ENCODE data around the gene CEMIP. TPM values are rescaled to one million over a fixed set of nuclear protein-coding genes. Genes with fewer than 3 reads are reported as not detected.

CEMIP gene
- polyA plus RNA-seq, 1 of the 3 experiments (the other 2 are of a cell fraction), result 27.8 TPM

- DNase-seq, result no peak
- Histone ChIP-seq H3K79me2 (ENCODE audit: insufficient read depth) (no peaks in the 10 kb centered on the region), H3K4me2 (no peak overlapping the region), H3K9me3 (no peaks in the 10 kb centered on the region), H3K36me3 (replicated peaks in 1 of 2; ENCODE audit: control insufficient read depth in 1 of 2, insufficient read depth in 2 of 2, low read length in 1 of 2) (peaks cover 5 to 24% of the 10 kb centered on the region in 2 experiments), H3K4me3 (ENCODE audit: low read depth in 2 of 2, low read length in 1 of 2) (no peak overlapping the region), H3K9me2 (no peaks in the 10 kb centered on the region), H3K4me1 (ENCODE audit: control insufficient read depth in 1 of 2, insufficient read depth in 2 of 2, low read depth in 1 of 2, low read length in 1 of 2) (no peaks in the 10 kb centered on the region), H3K27me3 (ENCODE audit: insufficient read depth) (no peaks in the 10 kb centered on the region), H3K27ac (ENCODE audit: low read depth in 2 of 2, low read length in 1 of 2) (no peak overlapping the region), H3F3A (replicated peaks; ENCODE audit: insufficient read depth) (peaks cover 5% of the 10 kb centered on the region), H2AFZ (ENCODE audit: low read depth) (no peak overlapping the region), H4K20me1 (ENCODE audit: insufficient read depth) (no peaks in the 10 kb centered on the region), H3K9ac (no peak overlapping the region)
- WGBS (ENCODE audit: low lambda C conversion rate), result 86% methylated on average over 1 of the region's 1 CpG
- POLR2A ChIA-PET, result no interaction called here
- CTCF ChIA-PET, result interaction anchor here (0.6 to 1.7 kb wide), 4 partner anchors 9 to 416 kb away, joined by 3 to 4 read pairs (median 3); no protein-coding TSS in a partner anchor
- no peak for TF ChIP-seq RXRA (IDR thresholded peaks at IDR 0.05; ENCODE audit: borderline replicate concordance, low read depth)
- TF ChIP-seq NFIC (IDR thresholded peaks at IDR 0.05; ENCODE audit: borderline replicate concordance), result no peak
- TF ChIP-seq MEF2A (IDR thresholded peaks at IDR 0.05; ENCODE audit: borderline replicate concordance, low read depth), result no peak
- no peak for TF ChIP-seq MAX (IDR thresholded peaks at IDR 0.05; ENCODE audit: low read depth)
- no peak for TF ChIP-seq USF2 (IDR thresholded peaks at IDR 0.05; ENCODE audit: borderline replicate concordance, low read depth, low read length)
- no peak for TF ChIP-seq EP300 (IDR thresholded peaks at IDR 0.05; ENCODE audit: borderline replicate concordance in 1 of 2, low read depth in 1 of 2, low read length in 1 of 2)
- no peak for TF ChIP-seq TAF1 (IDR thresholded peaks at IDR 0.05; ENCODE audit: borderline replicate concordance, low read depth, low read length)
Observed at GRCh38 chr15:80893777-80894176, 114.6 kb downstream of the CEMIP start.

- Histone ChIP-seq H4K20me1 (ENCODE audit: insufficient read depth) (no peaks in the 10 kb centered on the region), H3K79me2 (ENCODE audit: insufficient read depth) (no peaks in the 10 kb centered on the region), H3K9me2 (no peaks in the 10 kb centered on the region), H3K27ac (ENCODE audit: low read depth in 2 of 2, low read length in 1 of 2) (no peak overlapping the region), H3K36me3 (replicated peaks in 1 of 2; ENCODE audit: control insufficient read depth in 1 of 2, insufficient read depth in 2 of 2, low read length in 1 of 2) (peaks cover 5 to 18% of the 10 kb centered on the region in 2 experiments), H3K9me3 (no peaks in the 10 kb centered on the region), H3K27me3 (ENCODE audit: insufficient read depth) (no peaks in the 10 kb centered on the region), H3K4me1 (ENCODE audit: control insufficient read depth in 1 of 2, insufficient read depth in 2 of 2, low read depth in 1 of 2, low read length in 1 of 2) (no peaks in the 10 kb centered on the region), H3K4me3 (ENCODE audit: low read depth in 2 of 2, low read length in 1 of 2) (no peak overlapping the region), H3K9ac (no peak overlapping the region), H3F3A (replicated peaks; ENCODE audit: insufficient read depth) (peaks cover 5% of the 10 kb centered on the region), H3K4me2 (no peak overlapping the region), H2AFZ (ENCODE audit: low read depth) (no peak overlapping the region)
- POLR2A ChIA-PET, result no interaction called here
- TF ChIP-seq CHD2 (IDR thresholded peaks at IDR 0.05; ENCODE audit: low read length, partially characterized antibody) (no peak), TAF1 (IDR thresholded peaks at IDR 0.05; ENCODE audit: borderline replicate concordance, low read depth, low read length) (no peak), EP300 (IDR thresholded peaks at IDR 0.05; ENCODE audit: borderline replicate concordance in 1 of 2, low read depth in 1 of 2, low read length in 1 of 2) (no peak), GATA2 (CRISPR knock-in tag; IDR thresholded peaks at IDR 0.05) (no peak), IRF3 (IDR thresholded peaks at IDR 0.05; ENCODE audit: low read depth, low read length) (no peak), RFX5 (IDR thresholded peaks at IDR 0.05; ENCODE audit: low read length) (no peak), RXRA (IDR thresholded peaks at IDR 0.05; ENCODE audit: borderline replicate concordance, low read depth) (no peak), USF2 (IDR thresholded peaks at IDR 0.05; ENCODE audit: borderline replicate concordance, low read depth, low read length) (no peak), NFIC (IDR thresholded peaks at IDR 0.05; ENCODE audit: borderline replicate concordance) (no peak), ZBTB33 (IDR thresholded peaks at IDR 0.05; ENCODE audit: borderline replicate concordance, low read depth) (no peak), RCOR1 (IDR thresholded peaks at IDR 0.05; ENCODE audit: low read length) (no peak), SMC3 (IDR thresholded peaks at IDR 0.05; ENCODE audit: low read depth, low read length) (no peak)
- DNase-seq, result no peak
- CTCF ChIA-PET, result no interaction called here
- 76% methylated on average over 7 of the region's 7 CpGs for WGBS (ENCODE audit: low lambda C conversion rate)
Observed at GRCh38 chr15:80895091-80895490, 115.9 kb downstream of the CEMIP start.
